Kidney epithelial cell (primary cell): ENCODE data around the gene HARS1. TPM values are rescaled to one million over a fixed set of nuclear protein-coding genes. Genes with fewer than 3 reads are reported as not detected.
"Not testable (repeated sequence)": the region's sequence is repeated elsewhere in the genome, so short reads cannot be mapped to it uniquely, and the experiment has no call there.

Source experiments
- DNase-seq: peaks from one replicate; pipeline ENCODE4 v3.0.0-alpha.2; 2010; ENCODE audit warnings: low read depth
- H3K27me3 ChIP-seq: 2 replicates; pipeline ENCODE4 v1.6.0; 2011; ENCODE audit warnings: low read length; ENCODE audit not compliant: control insufficient read depth, insufficient read depth
- H3K36me3 ChIP-seq: 2 replicates; pipeline ENCODE4 v1.5.1; 2011; ENCODE audit warnings: low read length; ENCODE audit not compliant: control insufficient read depth, insufficient read depth
- H3K4me3 ChIP-seq: 2 replicates; pipeline ENCODE4 v1.5.1; 2011; ENCODE audit warnings: low read depth, mild to moderate bottlenecking, control low read depth, low read length
- CTCF ChIP-seq: IDR thresholded peaks from 2 replicates; pipeline ENCODE4 v1.5.1; 2011; ENCODE audit warnings: mild to moderate bottlenecking, moderate library complexity, low read length, control low read depth, inconsistent platforms; ENCODE audit not compliant: insufficient read depth, poor library complexity, severe bottlenecking
- total RNA-seq: library from RNA; depleted of rRNA; stranded (reverse); fragments of >200 nt; gene quantifications from 2 replicates; pipeline ENCODE4 v1.2.3, GENCODE V29; 2015

HARS1 gene
- total RNA-seq, 1 donor from 2014 or later, result 97.1 TPM

GRCh38 chr5:140631036-140631417 lies 60.1 kb downstream of the HARS1 start:
- Histone ChIP-seq H3K4me3 (no peak overlapping the region), H3K36me3 (no peaks in the 10 kb centered on the region), H3K27me3 (peaks cover 20% of the 10 kb centered on the region)
- TF ChIP-seq CTCF, result no peak
- no peak for DNase-seq

- no peak for DNase-seq
- TF ChIP-seq CTCF, result no peak
- H3K36me3 ChIP-seq, result no peaks in the 10 kb centered on the region
Observed at GRCh38 chr5:140630292-140631035, 60.7 kb downstream of the HARS1 start.

GRCh38 chr5:140628711-140629110 lies 62.5 kb downstream of the HARS1 start:
- Histone ChIP-seq H3K4me3 (no peak overlapping the region), H3K36me3 (no peaks in the 10 kb centered on the region), H3K27me3 (peaks cover 20% of the 10 kb centered on the region)
- TF ChIP-seq CTCF, result no peak
- no peak for DNase-seq

More at GRCh38 chr5:140630292-140631035, 60.7 kb downstream of the HARS1 start:
- Histone ChIP-seq H3K27me3 (peaks cover 20% of the 10 kb centered on the region), H3K4me3 (no peak overlapping the region)

GRCh38 chr5:140627972-140628371 lies 63.2 kb downstream of the HARS1 start:
- Histone ChIP-seq H3K36me3 (no peaks in the 10 kb centered on the region), H3K27me3 (peaks cover 18% of the 10 kb centered on the region), H3K4me3 (no peak overlapping the region)
- DNase-seq, result no peak
- TF ChIP-seq CTCF, result no peak

DNA sequence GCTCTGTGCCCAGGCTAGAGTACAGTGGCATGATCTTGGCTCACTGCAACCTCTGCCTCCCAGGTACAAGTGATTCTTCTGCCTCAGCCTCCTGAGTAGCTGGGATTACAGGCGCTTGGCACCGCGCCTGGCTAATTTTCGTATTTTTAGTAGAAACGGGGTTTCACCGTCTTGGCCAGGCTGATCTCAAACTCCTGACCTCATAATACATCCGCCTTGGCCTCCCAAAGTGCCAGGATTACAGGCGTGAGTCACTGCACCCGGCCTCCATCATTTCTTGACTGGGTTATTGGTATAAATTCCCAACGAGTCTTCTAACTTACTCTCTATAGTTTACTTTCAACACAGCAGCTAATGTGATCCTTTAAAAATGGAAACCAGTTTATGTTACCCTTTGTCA lies 66.3 kb downstream of the HARS1 start:
- not testable (repeated sequence) for DNase-seq, H3K27me3 ChIP-seq, H3K36me3 ChIP-seq, H3K4me3 ChIP-seq

Other genes with a start within 250 kb of the HARS1 start
- 6.4 and 13.3 TPM in 2 replicates for gene EIF4EBP3, start 143.7 kb downstream of the HARS1 start, total RNA-seq
- 42.1 and 45.5 TPM in 2 replicates for gene SRA1, start 133.9 kb downstream of the HARS1 start, total RNA-seq
- gene APBB3, start 126.8 kb downstream of the HARS1 start, total RNA-seq, result 9.6 and 13.3 TPM in 2 replicates
- gene SLC35A4, start 126.5 kb downstream of the HARS1 start, total RNA-seq, result 55.9 and 60.5 TPM in 2 replicates
- gene CD14, start 58.2 kb downstream of the HARS1 start, total RNA-seq, result 0.29 and 1.9 TPM in 2 replicates
- gene TMCO6, start 51.9 kb downstream of the HARS1 start, total RNA-seq, result 35.6 and 66.8 TPM in 2 replicates
- gene NDUFA2, start 43.7 kb downstream of the HARS1 start, total RNA-seq, result 46.4 and 51.2 TPM in 2 replicates
- gene IK, start 43.5 kb downstream of the HARS1 start, total RNA-seq, result 107 and 111 TPM in 2 replicates
- 20.1 and 22.5 TPM in 2 replicates for gene WDR55, start 26.5 kb downstream of the HARS1 start, total RNA-seq
- gene DND1, start 17.8 kb downstream of the HARS1 start, total RNA-seq, result 0.34 and 1.0 TPM in 2 replicates
- gene HARS2, start 85 bp upstream of the HARS1 start, total RNA-seq, result 31.6 and 33.9 TPM in 2 replicates
- gene ZMAT2, start 9.1 kb upstream of the HARS1 start, total RNA-seq, result 27.2 and 42.4 TPM in 2 replicates
- not detected in 2 replicates for gene PCDHA1, start 94.8 kb upstream of the HARS1 start, total RNA-seq
- gene PCDHA2, start 103.5 kb upstream of the HARS1 start, total RNA-seq, result not detected in 2 replicates
- gene PCDHA3, start 109.7 kb upstream of the HARS1 start, total RNA-seq, result 0.07 and 0.25 TPM in 2 replicates
- gene PCDHA4, start 115.7 kb upstream of the HARS1 start, total RNA-seq, result 0.27 and 1.2 TPM in 2 replicates
- gene PCDHA5, start 130.2 kb upstream of the HARS1 start, total RNA-seq, result not detected in 2 replicates
- gene PCDHA6, start 136.6 kb upstream of the HARS1 start, total RNA-seq, result 0.21 and 0.27 TPM in 2 replicates
- 0.07 and 0.25 TPM in 2 replicates for gene PCDHA7, start 142.9 kb upstream of the HARS1 start, total RNA-seq
- under 0.01 TPM in 1 of 2 replicates, not detected in the other for gene PCDHA8, start 149.8 kb upstream of the HARS1 start, total RNA-seq
- gene PCDHA9, start 157.0 kb upstream of the HARS1 start, total RNA-seq, result under 0.01 TPM in 2 replicates
- gene PCDHA10, start 164.5 kb upstream of the HARS1 start, total RNA-seq, result 0.33 and 0.68 TPM in 2 replicates
- gene PCDHA11, start 177.6 kb upstream of the HARS1 start, total RNA-seq, result 0.48 and 1.2 TPM in 2 replicates
- 0.08 and 0.96 TPM in 2 replicates for gene PCDHA12, start 183.9 kb upstream of the HARS1 start, total RNA-seq
- 0.21 TPM in 1 of 2 replicates, not detected in the other for gene PCDHA13, start 190.8 kb upstream of the HARS1 start, total RNA-seq
- gene PCDHAC1, start 234.9 kb upstream of the HARS1 start, total RNA-seq, result 0.07 and 0.17 TPM in 2 replicates